Stimulated activated CD8-positive, alpha-beta memory T cell treated with anti-CD3 and anti-CD28 coated beads, Interleukin-12 subunit alpha, Interleukin-12 subunit beta, amount 100 ng/mL, for 4 hours (primary cell): ENCODE measurements around the gene MAP3K12.
A peak's percentile ranks its signal among the peaks of the same experiment; 100 is the strongest.
"Not testable (repeated sequence)": the region's sequence is repeated elsewhere in the genome, so short reads cannot be mapped to it uniquely, and the experiment has no call there.

ENCODE experiments used
- DNase-seq: peaks from one replicate; pipeline ENCODE4 v3.0.0-alpha.2; 2020; ENCODE audit warnings: low read depth

MAP3K12 gene

DNA sequence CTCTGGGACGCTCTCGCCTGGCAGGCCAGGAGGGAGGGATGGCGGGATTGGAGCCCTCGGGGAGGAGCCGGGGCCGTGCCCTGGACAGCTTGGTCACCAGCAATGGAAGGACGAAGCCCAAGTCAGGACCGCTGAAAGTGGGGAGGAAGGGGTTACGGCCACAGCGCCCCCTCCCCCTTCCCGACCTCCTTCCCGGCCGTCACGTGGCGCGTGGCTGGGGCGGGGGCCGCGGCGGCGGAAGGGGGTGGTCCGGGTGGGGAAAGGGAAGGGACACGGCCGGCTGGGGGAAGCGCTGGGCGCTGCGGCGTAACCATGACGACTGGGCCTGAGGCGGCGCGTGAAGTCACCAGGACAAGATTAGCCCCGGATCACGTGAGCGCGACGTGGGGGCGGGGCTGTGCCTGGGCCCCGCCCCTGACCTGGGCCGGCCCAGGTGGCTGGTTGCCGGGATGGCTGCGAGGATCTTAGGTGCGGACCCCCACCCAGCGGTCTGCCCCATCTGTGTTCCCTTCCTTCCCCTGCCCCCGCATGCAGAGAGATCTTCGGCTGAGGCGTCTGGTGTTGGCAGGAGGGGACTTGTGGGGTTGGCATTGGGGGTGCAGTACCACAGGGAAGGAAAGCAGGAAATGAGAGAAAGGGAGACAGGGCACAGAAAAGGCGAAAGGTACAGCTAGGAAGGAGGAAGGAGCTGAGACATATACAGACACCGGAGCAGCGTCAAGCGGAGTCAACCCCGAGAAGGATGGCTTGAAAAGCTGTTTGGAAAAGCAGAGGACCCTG is 6.2 kb downstream of the MAP3K12 start:
- peak; percentile 78 for DNase-seq

DNA sequence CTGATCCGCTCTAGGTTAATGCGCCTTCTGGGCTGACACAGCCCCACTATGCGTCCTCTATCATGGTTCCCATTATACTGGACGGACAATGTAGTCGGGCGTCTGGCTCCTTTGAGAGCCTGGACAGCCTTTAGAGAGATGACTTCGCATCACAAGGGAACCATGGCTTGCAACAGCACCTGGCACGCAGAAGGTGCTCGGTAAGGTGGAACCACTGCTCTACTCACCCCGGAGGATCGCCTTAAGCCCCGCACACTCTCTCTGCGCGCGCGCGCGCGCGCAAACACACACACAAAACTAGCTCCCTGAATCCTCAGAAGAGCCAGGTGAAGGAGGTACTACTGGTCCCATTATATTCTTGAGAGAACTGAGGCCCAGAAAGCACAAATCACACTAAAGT is 7.1 kb downstream of the MAP3K12 start:
- DNase-seq: no peak

DNA sequence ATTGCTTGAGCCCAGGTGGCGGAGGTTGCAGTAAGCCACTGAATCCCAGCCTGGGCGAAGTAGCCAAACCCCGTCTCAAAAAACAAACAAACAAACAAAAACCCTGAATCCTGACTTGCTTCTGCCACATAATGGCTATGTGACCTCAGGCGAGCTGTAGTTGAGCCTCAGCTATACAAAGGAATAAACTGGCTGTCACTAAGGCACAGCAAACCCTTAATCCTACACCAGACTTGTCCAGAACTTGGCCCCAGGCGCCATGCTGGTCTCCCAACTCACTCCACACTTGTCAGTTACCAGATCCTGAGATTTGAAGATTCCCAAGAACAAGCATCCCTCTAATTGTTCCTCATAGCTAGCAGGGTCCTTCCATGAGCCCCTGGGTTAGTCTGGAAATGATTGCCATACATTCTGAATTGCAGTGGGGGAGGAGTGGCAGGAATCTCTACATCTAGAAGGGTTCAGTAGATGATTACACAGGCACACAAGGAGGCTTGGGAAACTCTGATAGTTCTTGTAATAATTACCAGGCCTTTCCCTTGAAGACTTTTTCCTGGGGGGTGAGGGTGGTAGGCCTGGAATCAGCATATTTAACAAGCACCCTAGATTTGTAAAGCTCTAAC is 9.9 kb downstream of the MAP3K12 start:
- DNase-seq: no peak

DNA sequence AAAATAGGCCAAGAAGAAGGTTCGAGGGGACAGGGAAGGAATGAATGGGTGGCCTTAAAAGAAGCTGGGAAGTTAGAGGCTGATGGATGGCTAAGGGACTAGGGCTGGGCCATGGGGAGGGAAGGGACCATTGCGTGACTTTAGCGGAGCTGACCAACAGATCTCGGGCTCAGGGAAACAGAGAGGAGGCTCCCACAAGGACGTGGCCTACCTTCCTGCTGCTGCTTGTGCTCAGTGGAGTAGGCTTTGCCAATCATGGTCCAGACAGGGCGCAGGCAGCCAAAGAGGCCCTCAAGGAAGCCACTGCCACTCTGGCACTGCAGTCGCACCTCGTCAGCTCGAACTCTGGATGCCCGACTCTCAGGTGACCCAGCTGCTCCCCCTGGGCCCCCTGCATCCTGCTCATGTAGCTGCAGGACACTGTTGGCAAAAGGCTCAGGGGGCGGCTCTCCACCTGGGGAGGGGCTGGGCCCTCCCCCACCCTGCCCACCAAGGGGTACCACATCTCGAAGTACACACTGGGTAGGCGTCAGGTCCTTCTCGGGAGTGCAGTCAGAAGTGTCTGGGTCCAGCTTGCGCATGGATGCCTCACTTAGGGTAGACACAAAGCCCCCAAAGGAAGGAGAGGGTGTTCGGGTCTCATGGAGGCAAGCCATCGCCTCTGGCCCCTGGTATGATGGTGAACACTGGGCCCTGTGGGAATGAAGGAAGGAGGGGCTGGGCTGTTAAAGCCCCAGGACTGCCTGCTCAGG is 12.3 kb downstream of the MAP3K12 start:
- DNase-seq: no peak

DNA sequence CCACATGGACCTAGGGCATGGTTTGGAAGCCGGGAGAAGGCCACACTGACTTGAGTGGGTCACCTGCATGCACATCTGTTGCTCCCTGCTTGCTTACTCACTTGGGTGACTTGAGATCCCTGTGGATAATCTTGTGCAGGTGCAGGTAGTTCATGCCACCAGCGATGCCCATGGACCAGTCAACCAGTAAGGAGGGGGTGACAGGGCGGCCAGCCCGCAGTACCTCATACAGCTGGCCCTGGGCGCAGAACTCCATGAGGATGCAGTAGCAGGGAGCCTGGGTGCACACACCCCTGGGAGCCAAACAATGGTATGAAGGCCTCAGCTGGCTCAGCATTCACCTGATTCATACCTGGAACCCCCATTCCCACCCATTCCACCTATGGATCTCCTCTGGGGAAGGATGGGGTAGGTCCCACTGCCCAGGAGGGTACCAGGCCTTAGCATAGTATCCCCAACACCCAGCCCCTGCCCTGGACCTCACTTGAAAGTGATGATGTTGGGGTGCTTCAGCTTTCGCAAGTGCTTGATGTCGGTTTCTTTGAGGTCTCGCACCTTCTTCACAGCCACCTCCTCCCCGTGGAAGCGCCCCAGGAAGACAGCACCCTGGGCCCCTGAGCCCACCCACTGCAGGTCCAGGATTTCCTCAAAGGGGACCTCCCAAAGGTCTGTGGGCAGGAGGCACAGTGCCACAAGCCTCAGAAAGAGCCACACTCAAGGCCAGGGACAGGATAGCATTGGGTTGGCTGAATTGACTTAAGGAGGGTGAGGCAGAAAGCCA is 13.1 kb downstream of the MAP3K12 start:
- no peak for DNase-seq

DNA sequence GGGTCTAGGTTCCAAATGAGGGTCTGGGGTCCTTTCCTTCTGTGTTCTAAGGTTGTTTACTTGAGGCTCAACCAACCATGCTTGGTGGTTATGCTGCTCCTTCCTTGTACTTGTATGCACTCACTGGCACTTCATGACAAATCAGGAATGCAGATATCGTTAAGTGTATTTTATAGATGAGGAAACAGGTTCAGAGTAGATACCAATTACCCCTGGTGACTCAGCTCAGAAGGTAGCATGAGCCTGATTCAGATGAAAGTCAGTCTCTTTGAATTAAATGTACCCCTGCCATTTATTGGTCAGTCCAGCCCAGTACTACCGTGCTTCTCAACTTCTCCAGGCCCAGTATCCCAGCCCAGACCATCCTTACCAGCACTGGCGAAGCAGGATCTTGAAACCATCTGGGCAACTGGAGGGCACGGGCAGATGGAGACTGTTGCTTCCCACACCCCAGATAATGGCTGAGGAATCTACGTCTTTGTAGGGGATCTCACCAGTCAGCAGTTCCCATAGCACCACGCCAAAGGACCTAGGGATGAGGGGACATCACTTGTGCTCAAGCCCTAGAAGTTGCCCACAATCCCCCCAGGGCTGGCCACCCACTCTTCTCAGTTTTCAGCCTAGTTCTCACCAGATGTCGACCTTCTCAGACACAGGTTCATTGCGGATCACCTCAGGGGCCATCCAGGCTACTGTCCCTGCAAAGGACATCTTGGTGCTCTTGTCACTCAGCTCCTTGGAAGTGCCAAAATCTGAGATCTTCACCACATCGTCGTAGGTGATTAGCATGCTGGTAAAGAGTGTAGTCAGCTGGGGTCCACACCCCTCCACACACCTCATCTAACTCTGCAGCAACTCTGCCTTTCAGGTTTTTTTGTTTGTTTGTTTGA is 14.3 kb downstream of the MAP3K12 start:
- DNase-seq: no peak

DNA sequence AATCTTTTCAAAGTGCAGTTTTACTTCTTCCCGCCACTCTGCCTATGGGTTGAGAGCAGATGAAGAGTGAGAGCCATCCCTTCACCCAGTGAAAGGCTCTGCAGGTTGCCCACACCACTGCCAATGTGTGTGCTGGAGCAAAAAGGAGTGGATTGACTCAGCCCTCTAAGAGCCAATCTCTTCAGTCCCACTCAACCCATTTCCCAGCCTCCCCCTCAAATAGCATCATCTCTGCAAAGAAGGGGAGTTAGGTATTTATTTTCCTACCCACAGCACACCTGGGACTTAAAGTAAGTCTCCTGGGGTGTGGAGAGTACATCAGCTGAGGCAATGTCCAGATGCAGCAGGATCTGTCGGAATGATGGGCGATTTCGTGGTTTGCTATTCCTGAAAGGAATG is 15.3 kb downstream of the MAP3K12 start:
- DNase-seq: no peak

DNA sequence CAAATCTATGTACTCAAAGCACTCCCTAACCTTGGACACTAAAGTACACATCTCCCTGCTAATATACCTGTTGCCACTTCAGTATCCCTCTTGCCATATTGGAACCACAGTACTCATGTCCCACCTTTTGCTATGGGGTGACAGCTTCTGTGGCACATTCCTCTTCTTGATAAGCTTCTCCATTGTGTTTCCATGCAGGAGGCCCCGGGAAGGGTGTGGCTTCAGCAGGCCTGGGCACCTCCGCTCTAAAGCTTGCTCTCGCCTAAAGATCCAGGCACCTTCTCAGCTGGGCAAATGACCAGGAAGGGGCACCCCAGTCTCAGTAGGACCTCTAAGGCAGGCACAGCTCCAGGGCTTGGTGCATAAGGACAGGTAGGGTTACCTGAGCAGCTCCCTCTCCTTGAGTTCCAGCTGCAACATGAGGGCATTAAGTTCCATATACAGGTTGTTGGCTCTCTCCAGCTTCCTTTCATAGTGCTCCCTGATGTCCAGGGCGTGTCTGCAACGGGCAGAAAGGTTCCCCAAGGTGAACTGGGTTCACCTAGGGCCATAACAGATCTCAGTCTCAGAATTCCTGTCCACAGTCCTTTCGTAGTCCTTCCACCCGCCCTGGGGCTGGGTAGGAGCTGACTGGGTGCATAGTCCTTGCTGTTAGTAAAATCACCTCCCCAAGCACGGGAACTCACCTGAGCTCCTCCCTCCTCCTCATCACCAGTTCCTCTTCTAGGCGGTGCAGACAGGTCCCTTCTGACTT is 15.9 kb downstream of the MAP3K12 start:
- no peak for DNase-seq

DNA sequence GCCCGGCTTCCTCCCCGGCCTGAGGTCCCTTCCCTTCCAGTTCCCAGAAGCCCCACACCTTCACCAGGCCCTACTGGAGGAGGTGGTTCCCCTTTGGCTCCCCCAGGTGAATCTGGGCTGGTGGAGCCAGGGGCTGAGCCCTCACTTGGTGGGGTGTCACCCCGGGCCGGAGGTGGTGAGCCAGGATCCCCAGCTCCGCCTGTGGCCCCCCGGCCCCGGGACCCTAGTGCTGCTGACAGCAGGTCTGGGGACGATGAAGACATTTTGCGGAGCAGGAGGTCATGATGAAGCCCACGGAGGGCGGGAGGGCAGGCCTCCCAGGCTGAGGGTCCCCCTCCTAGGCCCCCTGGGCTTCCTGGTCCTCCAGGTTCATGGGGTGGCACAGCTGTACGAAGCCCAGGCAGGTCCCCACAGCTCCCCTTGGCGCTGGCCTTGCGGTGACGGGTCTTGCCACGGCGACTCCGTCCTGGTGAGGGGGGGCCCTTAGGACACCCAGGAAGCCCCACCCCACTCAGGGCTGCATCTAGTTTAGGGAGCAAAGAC is 16.6 kb downstream of the MAP3K12 start:
- no peak for DNase-seq

DNA sequence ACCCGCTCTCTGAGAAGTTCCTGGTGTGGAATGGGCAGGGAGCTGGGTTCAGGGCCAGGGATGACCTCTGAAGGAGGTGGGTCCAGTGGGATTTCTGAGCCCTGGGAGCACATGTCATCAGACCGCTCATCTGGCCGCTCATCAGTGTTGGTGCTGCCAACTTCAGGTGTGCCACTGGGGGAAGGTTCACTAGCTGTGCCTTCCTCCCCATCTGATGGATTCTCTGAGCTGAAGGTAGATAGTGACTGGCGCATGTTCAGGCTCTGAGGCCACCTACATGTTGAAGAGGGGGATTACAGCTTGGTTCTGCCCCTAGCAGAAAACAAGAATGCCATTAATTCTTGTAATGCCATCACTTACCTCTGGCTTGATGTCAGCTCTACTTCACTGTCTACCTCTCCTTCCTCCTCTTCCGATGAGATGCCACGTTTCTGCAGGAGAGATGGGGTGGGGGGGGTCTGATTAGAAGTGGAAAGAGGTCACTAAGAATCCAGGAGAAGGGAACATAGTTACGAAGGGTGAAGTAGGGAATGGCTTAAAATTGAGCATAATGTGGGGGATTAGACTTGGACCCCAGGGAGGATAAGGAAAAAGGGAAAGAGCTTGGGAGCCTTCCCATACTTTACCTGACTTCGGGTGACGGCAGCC is 17.2 kb downstream of the MAP3K12 start:
- DNase-seq: no peak

DNA sequence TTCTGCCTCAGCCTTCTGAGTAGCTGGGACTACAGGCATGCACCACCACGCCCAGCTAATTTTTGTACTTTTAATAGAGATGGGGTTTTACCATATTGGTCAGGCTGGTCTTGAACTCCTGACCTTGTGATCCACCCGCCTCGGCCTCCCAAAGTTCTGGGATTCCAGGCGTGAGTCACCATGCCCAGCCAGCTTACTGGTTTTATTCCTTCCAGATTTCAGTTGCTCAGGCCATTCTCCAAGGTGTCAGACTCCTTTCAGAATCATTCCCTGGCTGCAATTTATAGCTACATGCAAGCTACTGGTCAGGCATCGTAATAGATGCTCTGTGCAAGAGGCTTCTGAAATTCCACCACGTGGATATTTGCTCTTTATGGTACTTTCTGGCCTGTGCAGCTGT is 17.8 kb downstream of the MAP3K12 start:
- DNase-seq: not testable (repeated sequence)

DNA sequence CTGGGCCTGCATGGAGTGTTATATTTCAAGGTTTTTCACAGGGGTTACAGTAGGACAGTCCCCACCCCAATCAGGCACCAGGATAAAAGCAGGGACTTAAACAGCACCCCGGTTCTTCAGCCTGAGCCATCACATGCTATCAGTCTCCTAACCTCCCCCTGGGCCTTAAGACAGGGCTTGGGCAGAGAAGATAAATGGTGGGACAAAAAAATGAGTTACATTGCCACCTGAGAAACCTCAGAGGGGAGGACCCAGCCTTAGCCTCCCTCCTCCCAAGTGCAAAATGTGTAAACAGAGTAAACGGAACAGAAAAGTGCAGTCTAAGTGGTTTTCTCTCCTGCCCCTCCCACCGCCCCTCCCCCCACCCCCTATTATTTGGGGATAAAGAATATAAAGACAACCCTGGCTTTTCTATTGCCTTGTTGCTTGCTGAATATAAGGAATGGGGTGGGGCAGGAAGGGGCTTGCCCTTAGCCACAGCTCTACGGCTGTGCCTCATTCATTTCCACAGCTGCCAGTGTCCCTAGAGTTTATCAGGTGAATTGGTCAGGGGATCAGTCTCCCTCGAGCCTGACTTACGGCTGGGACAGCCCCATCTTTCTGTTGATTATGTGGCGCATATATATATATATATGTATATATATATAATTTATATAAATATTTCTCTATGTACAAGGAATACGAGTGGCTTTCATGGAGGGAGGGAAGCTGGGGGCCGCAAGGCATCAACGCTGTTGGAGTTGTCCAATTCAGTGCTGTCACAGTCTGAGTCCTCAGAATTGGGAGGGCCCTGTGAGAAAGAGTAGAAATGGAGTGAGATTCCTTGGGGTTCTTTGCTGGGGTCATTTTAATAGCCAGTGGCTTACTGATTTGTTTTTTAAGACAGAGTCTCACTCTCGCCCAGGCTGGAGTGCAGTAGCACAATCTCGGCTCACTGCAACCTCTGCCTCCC is 18.5 kb downstream of the MAP3K12 start:
- DNase-seq: no peak

DNA sequence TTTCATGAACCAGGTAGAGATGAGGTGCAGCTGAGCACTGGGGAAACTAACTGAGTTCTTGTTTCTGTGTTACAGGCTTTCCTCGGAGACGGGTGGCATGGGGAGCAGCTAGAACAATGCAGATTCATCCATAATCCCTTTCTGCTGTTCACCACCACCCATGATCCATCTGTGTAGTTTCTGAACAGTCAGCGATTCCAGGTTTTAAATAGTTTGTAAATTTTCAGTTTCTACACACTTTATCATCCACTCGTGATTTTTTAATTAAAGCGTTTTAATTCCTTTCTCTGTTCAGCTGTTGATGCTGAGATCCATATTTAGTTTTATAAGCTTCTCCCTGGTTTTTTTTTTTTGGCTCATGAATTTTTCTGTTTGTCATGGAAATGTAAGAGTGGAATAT is 19.9 kb downstream of the MAP3K12 start:
- DNase-seq: no peak

DNA sequence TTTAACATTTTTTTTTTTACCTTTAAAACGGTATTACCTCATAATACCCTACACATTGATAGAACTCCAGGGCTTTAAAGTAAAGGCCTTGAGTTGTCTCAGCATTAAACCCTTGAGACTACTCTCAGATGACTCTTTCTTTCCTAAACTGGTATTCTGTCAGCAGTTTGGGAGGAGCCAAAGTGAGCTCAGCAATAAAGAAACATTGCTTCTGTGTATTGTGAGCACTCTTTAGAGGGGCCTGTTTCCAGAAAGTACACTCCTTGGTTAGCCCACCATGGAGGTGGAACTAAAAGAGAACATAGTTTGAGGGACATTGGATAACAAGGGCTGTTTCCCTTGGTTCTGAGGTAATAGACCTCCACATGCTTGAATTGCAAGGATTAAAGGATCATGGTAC is 20.4 kb downstream of the MAP3K12 start:
- DNase-seq: no peak

DNA sequence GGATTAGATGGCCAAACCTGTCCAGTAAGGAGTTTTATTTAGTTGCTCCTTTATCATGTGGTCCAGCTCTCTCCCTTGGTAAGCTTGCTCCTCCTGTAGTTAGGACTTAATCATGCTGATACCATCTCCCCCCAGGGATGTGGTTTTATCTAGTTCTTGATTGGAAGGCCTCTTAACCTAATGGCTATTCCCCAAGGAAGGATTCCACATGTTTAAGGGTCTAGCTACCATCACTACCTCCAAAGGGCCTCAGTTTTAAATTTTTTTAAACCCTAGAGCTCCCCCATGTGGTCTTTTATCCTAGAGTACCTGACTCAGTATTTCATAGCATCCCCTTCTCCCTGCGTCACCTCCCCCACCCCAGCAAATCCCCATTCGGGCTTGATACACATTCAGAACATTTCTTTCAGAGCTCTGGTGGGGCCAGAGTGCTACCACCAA is 22.5 kb downstream of the MAP3K12 start:
- no peak for DNase-seq

DNA sequence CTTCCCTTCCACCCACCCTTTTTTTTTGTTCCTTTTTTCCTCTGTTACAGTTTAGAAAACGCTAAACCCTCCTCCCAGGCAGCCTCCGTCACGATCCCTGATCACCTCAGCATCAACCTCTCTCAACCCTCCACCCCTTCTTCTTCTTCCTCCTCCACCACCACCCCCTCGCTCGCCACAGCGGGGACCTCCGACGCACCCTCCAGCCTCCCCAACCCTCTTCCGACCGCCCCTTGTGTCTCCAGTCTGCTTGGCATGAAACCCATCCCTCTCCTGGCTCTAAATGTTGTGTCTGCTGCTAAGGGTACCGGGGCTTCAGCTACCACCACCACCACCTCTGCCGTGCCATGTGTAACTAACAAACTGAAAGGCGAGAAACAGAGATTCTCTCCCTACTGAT is 24.4 kb downstream of the MAP3K12 start:
- no peak for DNase-seq

DNA sequence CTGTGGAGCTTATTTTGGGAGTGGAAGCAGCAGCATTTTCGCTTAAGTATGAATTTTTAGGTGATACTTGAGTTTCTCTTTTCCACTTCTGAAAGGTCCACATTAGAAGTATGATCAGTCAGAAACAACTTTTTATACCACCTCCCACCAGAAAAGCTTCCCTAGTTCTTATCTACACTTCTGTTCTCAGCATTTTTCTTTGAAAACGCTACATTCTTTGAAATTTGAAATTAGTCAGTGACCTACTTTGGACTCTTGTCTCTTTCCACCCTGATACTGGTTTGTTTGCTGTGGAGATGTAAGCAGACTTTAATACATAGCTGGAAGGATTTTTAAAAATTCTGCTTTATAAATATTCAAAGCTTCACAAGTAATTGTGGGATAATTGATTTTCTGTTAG is 25.2 kb downstream of the MAP3K12 start:
- DNase-seq: no peak

DNA sequence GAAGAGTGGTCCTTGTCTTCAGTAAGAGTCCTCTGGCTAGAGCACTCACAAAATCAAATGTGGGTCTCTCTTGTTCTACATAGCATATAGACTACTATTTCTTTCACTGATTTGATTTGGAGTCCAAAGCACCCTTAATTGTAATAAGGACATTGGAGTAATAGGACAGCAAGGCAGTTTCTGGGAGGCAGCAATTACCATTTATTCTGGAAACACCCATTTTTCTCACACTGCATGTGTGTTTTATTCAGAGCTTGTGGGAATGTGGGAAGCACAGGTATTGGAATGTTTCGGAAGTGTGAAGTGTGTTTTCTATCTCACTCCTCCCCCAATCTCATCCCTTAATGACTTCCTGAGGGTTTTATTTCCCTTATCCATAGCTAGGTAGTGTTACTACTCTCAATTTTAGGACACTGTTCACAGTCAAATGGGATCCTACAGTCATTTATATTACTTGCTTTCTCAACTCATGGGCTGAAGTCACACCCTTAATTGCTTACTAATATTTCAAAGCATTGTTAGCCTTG is 27.1 kb downstream of the MAP3K12 start:
- DNase-seq: no peak
